Activated B cell treated with CpG ODN at 0.5 μM for 24 hours (primary cell): ENCODE measurements around the gene NSD1. TPM values are rescaled to one million over a fixed set of nuclear protein-coding genes. Genes with fewer than 3 reads are reported as not detected.
"Not testable (repeated sequence)": the region's sequence is repeated elsewhere in the genome, so short reads cannot be mapped to it uniquely, and the experiment has no call there.

ENCODE experiments used
- ATAC-seq: fragments of 200-7000 bp; cut with Tn5 transposase; one replicate; pipeline ENCODE4 v1.10.0; 2021; ENCODE audit warnings: low read depth, mild to moderate bottlenecking, moderate library complexity
- CTCF ChIA-PET: fragments of 350-600 bp; sonication (Branson Sonifier 250); formaldehyde crosslinking; loops from one replicate; lab custom pipeline; 2021; ENCODE audit warnings: antibody characterized with exemption; lab: Charles Lee
- POLR2A ChIA-PET: fragments of 350-600 bp; sonication (Branson Sonifier 250); formaldehyde crosslinking; loops from one replicate; lab custom pipeline; 2021; ENCODE audit warnings: antibody characterized with exemption; lab: Charles Lee
- DNase-seq: peaks from one replicate; pipeline ENCODE4 v3.0.0; 2022
- H3K27ac Mint-ChIP-seq: one replicate; pipeline ENCODE4 v1.8.0; 2020; ENCODE audit warnings: mixed read lengths
- H3K27me3 Mint-ChIP-seq: one replicate; pipeline ENCODE4 v1.8.0; 2021; ENCODE audit warnings: mixed read lengths
- H3K36me3 Mint-ChIP-seq: one replicate; pipeline ENCODE4 v1.8.0; 2021; ENCODE audit warnings: low read depth, mixed read lengths
- H3K4me1 Mint-ChIP-seq: one replicate; pipeline ENCODE4 v1.8.0; 2021; ENCODE audit warnings: mixed read lengths
- H3K4me3 Mint-ChIP-seq: one replicate; pipeline ENCODE4 v1.8.0; 2020; ENCODE audit warnings: mild to moderate bottlenecking, mixed read lengths
- H3K9me3 Mint-ChIP-seq: one replicate; pipeline ENCODE4 v1.8.0; 2020; ENCODE audit warnings: mixed read lengths
- CTCF ChIP-seq: fragments of 200-600 bp; IDR thresholded peaks from one replicate; pipeline ENCODE4 v1.8.0; 2022; ENCODE audit warnings: antibody characterized with exemption, mild to moderate bottlenecking
- intact Hi-C: fragments of 100-400 bp; cut with micrococcal nuclease; formaldehyde crosslinking; loops from one replicate; pipeline ENCODE4 v1.15.1; 2024
- total RNA-seq: library from RNA; stranded (reverse); gene quantifications from 2 replicates; pipeline ENCODE4 v1.2.3, GENCODE V29; 2022

NSD1 gene
- total RNA-seq, 1 donor from 2014 or later, result 108 TPM

- ATAC-seq (no peak), DNase-seq (no peak)
- no peak overlapping the region for H3K27ac Mint-ChIP-seq
- intact Hi-C loops, result no loop called here
- POLR2A ChIA-PET, result no interaction called here
- no peak overlapping the region for H3K4me3 Mint-ChIP-seq
- no peak for TF ChIP-seq CTCF
- H3K36me3 Mint-ChIP-seq, result peaks cover 74% of the 10 kb centered on the region
- H3K9me3 Mint-ChIP-seq, result no peaks in the 10 kb centered on the region
- no peaks in the 10 kb centered on the region for H3K27me3 Mint-ChIP-seq
- CTCF ChIA-PET, result interaction anchor here (1.0 kb wide), 1 partner anchor 65 kb away, joined by 3 read pairs; no protein-coding TSS in a partner anchor
- peaks cover 7% of the 10 kb centered on the region for H3K4me1 Mint-ChIP-seq
Measured at GRCh38 chr5:177338251-177339106, 204.9 kb downstream of the NSD1 start.

- intact Hi-C loops, result no loop called here
- Mint-ChIP-seq H3K4me3 (no peak overlapping the region), H3K27ac (no peak overlapping the region), H3K4me1 (peaks cover 4% of the 10 kb centered on the region), H3K27me3 (no peaks in the 10 kb centered on the region), H3K9me3 (no peaks in the 10 kb centered on the region), H3K36me3 (peaks cover 70% of the 10 kb centered on the region)
- ATAC-seq (no peak), DNase-seq (no peak)
- POLR2A ChIA-PET, result no interaction called here
- CTCF ChIA-PET, result interaction anchor here (1.0 kb wide), 1 partner anchor 65 kb away, joined by 3 read pairs; no protein-coding TSS in a partner anchor
- no peak for TF ChIP-seq CTCF
Measured at GRCh38 chr5:177339107-177339638, 205.6 kb downstream of the NSD1 start.

- H3K9me3 Mint-ChIP-seq, ATAC-seq, POLR2A ChIA-PET, H3K27me3 Mint-ChIP-seq, CTCF ChIA-PET, intact Hi-C loops, H3K27ac Mint-ChIP-seq, H3K4me3 Mint-ChIP-seq, DNase-seq: not testable (repeated sequence)
- peaks cover 14% of the 10 kb centered on the region for H3K4me1 Mint-ChIP-seq
- peaks cover 56% of the 10 kb centered on the region for H3K36me3 Mint-ChIP-seq
Measured at GRCh38 chr5:177343000-177343399, 209.4 kb downstream of the NSD1 start.

- Mint-ChIP-seq H3K27ac (no peak overlapping the region), H3K27me3 (no peaks in the 10 kb centered on the region), H3K36me3 (peaks cover 49% of the 10 kb centered on the region), H3K9me3 (no peaks in the 10 kb centered on the region), H3K4me1 (peaks cover 16% of the 10 kb centered on the region), H3K4me3 (no peak overlapping the region)
- ChIA-PET CTCF (interaction anchor here (1.5 kb wide), 1 partner anchor 26 kb away, joined by 4 read pairs; no protein-coding TSS in a partner anchor), POLR2A (interaction anchor here (0.6 to 0.7 kb wide), 2 partner anchors 13 to 82 kb away, joined by 3 read pairs; partner anchors contain the start of gene GRK6)
- intact Hi-C loops, result no loop called here
- DNase-seq (no peak), ATAC-seq (no peak)
- no peak for TF ChIP-seq CTCF
Measured at GRCh38 chr5:177343777-177344176, 210.2 kb downstream of the NSD1 start.

- H3K36me3 Mint-ChIP-seq, result peaks cover 49% of the 10 kb centered on the region
- no peaks in the 10 kb centered on the region for H3K9me3 Mint-ChIP-seq
- ChIA-PET CTCF (interaction anchor here (1.5 kb wide), 1 partner anchor 27 kb away, joined by 4 read pairs; no protein-coding TSS in a partner anchor), POLR2A (interaction anchor here (1.0 kb wide), 1 partner anchor 11 kb away, joined by 5 read pairs; no protein-coding TSS in a partner anchor)
- no peak overlapping the region for H3K4me3 Mint-ChIP-seq
- no peak overlapping the region for H3K27ac Mint-ChIP-seq
- ATAC-seq, result no peak
- TF ChIP-seq CTCF, result no peak
- intact Hi-C loops, result no loop called here
- peaks cover 27% of the 10 kb centered on the region for H3K4me1 Mint-ChIP-seq
- no peaks in the 10 kb centered on the region for H3K27me3 Mint-ChIP-seq
- no peak for DNase-seq
Measured at GRCh38 chr5:177344891-177345290, 211.3 kb downstream of the NSD1 start.
